PFSK-1 (cell line): Measurements from ENCODE around the gene PRAMEF20.
"Not testable (repeated sequence)": the region's sequence is repeated elsewhere in the genome, so short reads cannot be mapped to it uniquely, and the experiment has no call there.

Experiments
- FOXP2 ChIP-seq: optimal IDR thresholded peaks from 2 replicates; pipeline ENCODE3; 2011; ENCODE audit warnings: borderline replicate concordance, control low read depth, inconsistent platforms; ENCODE audit not compliant: insufficient read depth; ENCODE audit errors: extremely low read length, extremely low read depth
- POLR2AphosphoS5 ChIP-seq: IDR thresholded peaks from 2 replicates; pipeline ENCODE4 v1.6.1; 2012; ENCODE audit warnings: low read depth, mild to moderate bottlenecking, control low read depth, low read length, moderate library complexity
- TF ChIP-seq, protein P1 (sequence below), 2 experiments: IDR thresholded peaks; 2 replicates each; pipeline versions ENCODE4 v1.6.1 to v1.8.0; 2011 to 2012; ENCODE audit warnings: low read depth in 2 of 2, low read length in 2 of 2, control low read depth in 1 of 2, inconsistent platforms in 1 of 2, mild to moderate bottlenecking in 1 of 2, moderate library complexity in 1 of 2; ENCODE audit not compliant: insufficient read depth in 1 of 2

DNA sequence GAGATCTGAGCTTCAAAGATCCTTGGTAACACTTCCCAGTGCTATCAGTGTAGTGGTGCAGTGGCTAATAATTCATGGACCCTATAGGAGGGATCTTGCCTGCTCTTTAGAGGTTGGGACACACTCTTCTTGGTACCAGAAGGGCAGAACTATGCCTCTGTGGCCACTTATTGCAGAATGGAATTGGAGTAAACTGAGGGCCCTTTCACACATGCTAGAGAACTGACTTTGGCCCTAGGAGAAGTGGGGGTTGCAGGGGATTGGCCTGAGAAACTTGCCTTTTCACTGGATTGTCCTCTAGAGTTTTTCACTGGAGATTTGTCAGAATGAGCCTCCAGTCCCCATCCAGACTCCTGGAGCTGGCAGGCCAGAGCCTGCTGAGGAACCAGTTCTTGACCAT, 20.9 kb upstream of the PRAMEF20 start, which contains the start of gene PRAMEF17:
- TF ChIP-seq POLR2AphosphoS5, FOXP2: not testable (repeated sequence)
- TF ChIP-seq, protein P1, sequence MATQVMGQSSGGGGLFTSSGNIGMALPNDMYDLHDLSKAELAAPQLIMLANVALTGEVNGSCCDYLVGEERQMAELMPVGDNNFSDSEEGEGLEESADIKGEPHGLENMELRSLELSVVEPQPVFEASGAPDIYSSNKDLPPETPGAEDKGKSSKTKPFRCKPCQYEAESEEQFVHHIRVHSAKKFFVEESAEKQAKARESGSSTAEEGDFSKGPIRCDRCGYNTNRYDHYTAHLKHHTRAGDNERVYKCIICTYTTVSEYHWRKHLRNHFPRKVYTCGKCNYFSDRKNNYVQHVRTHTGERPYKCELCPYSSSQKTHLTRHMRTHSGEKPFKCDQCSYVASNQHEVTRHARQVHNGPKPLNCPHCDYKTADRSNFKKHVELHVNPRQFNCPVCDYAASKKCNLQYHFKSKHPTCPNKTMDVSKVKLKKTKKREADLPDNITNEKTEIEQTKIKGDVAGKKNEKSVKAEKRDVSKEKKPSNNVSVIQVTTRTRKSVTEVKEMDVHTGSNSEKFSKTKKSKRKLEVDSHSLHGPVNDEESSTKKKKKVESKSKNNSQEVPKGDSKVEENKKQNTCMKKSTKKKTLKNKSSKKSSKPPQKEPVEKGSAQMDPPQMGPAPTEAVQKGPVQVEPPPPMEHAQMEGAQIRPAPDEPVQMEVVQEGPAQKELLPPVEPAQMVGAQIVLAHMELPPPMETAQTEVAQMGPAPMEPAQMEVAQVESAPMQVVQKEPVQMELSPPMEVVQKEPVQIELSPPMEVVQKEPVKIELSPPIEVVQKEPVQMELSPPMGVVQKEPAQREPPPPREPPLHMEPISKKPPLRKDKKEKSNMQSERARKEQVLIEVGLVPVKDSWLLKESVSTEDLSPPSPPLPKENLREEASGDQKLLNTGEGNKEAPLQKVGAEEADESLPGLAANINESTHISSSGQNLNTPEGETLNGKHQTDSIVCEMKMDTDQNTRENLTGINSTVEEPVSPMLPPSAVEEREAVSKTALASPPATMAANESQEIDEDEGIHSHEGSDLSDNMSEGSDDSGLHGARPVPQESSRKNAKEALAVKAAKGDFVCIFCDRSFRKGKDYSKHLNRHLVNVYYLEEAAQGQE (IDR thresholded peaks at IDR 0.05; ENCODE audit: insufficient read depth in 1 of 2, low read depth in 2 of 2, low read length in 2 of 2), result not testable (repeated sequence)
